Epithelial cell of esophagus (primary cell): ENCODE measurements around the gene BARX1.
"Not testable (repeated sequence)": the region's sequence is repeated elsewhere in the genome, so short reads cannot be mapped to it uniquely, and the experiment has no call there.

Experiments used
- DNase-seq: peaks from one replicate; pipeline ENCODE4 v3.0.0; 2010; ENCODE audit warnings: low read depth
- H3K4me3 ChIP-seq: 2 replicates; pipeline ENCODE4 v1.5.1; 2011; ENCODE audit warnings: mild to moderate bottlenecking, low read length, control low read depth
- TF ChIP-seq, protein P1 (sequence below): IDR thresholded peaks from 2 replicates; pipeline ENCODE4 v1.5.1; 2011; ENCODE audit warnings: low read depth, mild to moderate bottlenecking, low read length, control low read depth, inconsistent platforms; ENCODE audit not compliant: insufficient read depth; ENCODE audit errors: missing control alignments

The BARX1 gene

DNA sequence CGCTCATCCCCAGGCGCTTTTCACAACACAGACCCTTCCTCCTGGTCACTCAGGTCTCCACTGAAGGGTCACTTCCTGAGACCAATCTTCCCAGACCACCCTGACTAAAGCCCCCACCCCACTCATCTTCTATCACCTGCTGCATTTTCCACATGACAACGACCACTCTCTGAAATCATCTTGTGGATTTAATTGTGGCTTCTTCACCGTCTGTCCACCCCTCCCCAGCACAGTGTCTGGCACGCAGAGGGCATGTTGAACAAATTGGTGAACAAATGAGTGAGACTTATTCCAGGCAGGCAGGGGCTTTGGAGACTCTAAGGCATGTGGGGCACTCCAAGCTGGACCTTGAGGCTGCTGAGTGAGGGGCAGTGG is 8.8 kb downstream of the BARX1 start:
- DNase-seq, result no peak
- no peak overlapping the region for H3K4me3 ChIP-seq
- TF ChIP-seq, protein P1, sequence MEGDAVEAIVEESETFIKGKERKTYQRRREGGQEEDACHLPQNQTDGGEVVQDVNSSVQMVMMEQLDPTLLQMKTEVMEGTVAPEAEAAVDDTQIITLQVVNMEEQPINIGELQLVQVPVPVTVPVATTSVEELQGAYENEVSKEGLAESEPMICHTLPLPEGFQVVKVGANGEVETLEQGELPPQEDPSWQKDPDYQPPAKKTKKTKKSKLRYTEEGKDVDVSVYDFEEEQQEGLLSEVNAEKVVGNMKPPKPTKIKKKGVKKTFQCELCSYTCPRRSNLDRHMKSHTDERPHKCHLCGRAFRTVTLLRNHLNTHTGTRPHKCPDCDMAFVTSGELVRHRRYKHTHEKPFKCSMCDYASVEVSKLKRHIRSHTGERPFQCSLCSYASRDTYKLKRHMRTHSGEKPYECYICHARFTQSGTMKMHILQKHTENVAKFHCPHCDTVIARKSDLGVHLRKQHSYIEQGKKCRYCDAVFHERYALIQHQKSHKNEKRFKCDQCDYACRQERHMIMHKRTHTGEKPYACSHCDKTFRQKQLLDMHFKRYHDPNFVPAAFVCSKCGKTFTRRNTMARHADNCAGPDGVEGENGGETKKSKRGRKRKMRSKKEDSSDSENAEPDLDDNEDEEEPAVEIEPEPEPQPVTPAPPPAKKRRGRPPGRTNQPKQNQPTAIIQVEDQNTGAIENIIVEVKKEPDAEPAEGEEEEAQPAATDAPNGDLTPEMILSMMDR, result no peak

GRCh38 chr9:93945400-93946337 is 9.5 kb downstream of the BARX1 start:
- no peak overlapping the region for H3K4me3 ChIP-seq
- TF ChIP-seq, protein P1, result no peak

DNA sequence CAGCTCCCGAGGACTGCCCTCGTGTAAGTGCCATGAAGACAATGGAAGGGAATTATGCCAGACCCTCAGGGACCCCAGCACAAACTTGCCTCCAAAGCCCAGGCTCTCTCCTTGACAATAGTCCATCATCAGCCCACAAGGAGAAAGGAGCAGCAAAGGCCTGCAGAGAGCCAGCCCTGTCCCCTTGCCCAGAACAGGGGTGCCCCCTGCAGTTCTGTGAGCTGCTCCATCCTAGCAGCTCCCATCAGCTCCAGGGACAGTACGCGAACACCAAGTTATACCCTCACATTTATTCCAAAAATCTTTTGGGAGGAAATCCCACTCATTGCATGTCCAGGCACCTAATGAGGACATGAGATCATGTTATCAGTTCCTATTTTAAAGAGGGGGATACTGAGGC is 11.1 kb downstream of the BARX1 start:
- no peak overlapping the region for H3K4me3 ChIP-seq
- no peak for DNase-seq
- TF ChIP-seq, protein P1, result no peak

More at GRCh38 chr9:93945400-93946337, 9.5 kb downstream of the BARX1 start:
- no peak for DNase-seq

- peak; percentile 52 for DNase-seq
- no peak overlapping the region for H3K4me3 ChIP-seq
- TF ChIP-seq, protein P1, result no peak
Measured at GRCh38 chr9:93942161-93942560, 13.0 kb downstream of the BARX1 start.

- DNase-seq, result no peak
- no peak overlapping the region for H3K4me3 ChIP-seq
- TF ChIP-seq, protein P1, result no peak
Measured at GRCh38 chr9:93941493-93941892, 13.7 kb downstream of the BARX1 start.

DNA sequence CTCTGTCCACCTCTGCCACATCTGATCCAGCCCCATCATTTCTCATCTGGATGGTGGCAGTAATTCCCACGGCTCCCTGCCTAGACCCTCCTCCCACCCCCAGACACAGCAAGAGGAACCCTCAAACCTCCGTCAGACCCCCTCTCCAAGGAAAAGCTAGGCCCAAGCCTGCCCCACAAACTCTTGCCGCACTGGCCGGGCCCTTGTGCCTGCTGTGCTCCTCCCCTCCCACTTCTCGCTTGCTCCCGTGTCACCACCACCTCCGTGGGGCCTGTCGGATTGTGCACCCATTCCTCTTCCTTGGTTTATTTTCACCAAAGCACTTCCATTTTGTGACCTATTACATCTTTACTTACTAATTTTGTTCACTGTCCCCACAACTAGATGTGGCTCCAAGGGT is 14.2 kb downstream of the BARX1 start:
- H3K4me3 ChIP-seq, result no peak overlapping the region
- no peak for DNase-seq
- TF ChIP-seq, protein P1, result no peak

- H3K4me3 ChIP-seq, result not testable (repeated sequence)
Measured at GRCh38 chr9:93939589-93939988, 15.6 kb downstream of the BARX1 start.

More at GRCh38 chr9:93939589-93939988, 15.6 kb downstream of the BARX1 start:
- DNase-seq, result not testable (repeated sequence)
